HG03558 (cell line): ENCODE data around the gene FOXL1.

Experiments
- ATAC-seq: cut with Tn5 transposase; IDR thresholded peaks from one replicate; pipeline ENCODE4 v1.9.1; 2021; ENCODE audit warnings: moderate number of reproducible peaks; ENCODE audit not compliant: unreplicated experiment; ENCODE audit errors: extremely low read depth

FOXL1 gene

GRCh38 chr16:86567701-86568581 is 10.4 kb upstream of the FOXL1 start:
- no peak for ATAC-seq

- ATAC-seq: no peak
Measured at GRCh38 chr16:86568677-86569623, 9.4 kb upstream of the FOXL1 start.

- ATAC-seq: no peak
Measured at GRCh38 chr16:86569701-86570447, 8.5 kb upstream of the FOXL1 start.

- no peak for ATAC-seq
Measured at GRCh38 chr16:86570558-86571529, 7.5 kb upstream of the FOXL1 start.

- ATAC-seq: no peak
Measured at GRCh38 chr16:86571530-86571915, 6.8 kb upstream of the FOXL1 start.

- ATAC-seq: no peak
Measured at GRCh38 chr16:86572041-86572521, 6.3 kb upstream of the FOXL1 start.

GRCh38 chr16:86572606-86573005 is 5.7 kb upstream of the FOXL1 start:
- ATAC-seq: no peak

- no peak for ATAC-seq
Measured at GRCh38 chr16:86573215-86573614, 5.1 kb upstream of the FOXL1 start.

- no peak for ATAC-seq
Measured at GRCh38 chr16:86573646-86574508, 4.5 kb upstream of the FOXL1 start.

GRCh38 chr16:86574646-86575045 is 3.7 kb upstream of the FOXL1 start:
- no peak for ATAC-seq

GRCh38 chr16:86575095-86575685 is 3.2 kb upstream of the FOXL1 start:
- no peak for ATAC-seq

- ATAC-seq: no peak
Measured at GRCh38 chr16:86575754-86576557, 2.4 kb upstream of the FOXL1 start.

GRCh38 chr16:86576591-86577313 is 1.6 kb upstream of the FOXL1 start:
- no peak for ATAC-seq

- ATAC-seq: no peak
Measured at GRCh38 chr16:86577314-86577971, 906 bp upstream of the FOXL1 start.

- ATAC-seq: no peak
Measured at GRCh38 chr16:86578611-86579267, 390 bp downstream of the FOXL1 start.
